Measurements from ENCODE around the gene LGR6. TPM values are rescaled to one million over a fixed set of nuclear protein-coding genes. Genes with fewer than 3 reads are reported as not detected.

LGR6 gene
- total RNA-seq, 1 donor from 2014 or later, result not detected

GRCh38 chr1:202324646-202325045 lies 131.0 kb downstream of the LGR6 start:
- no peak overlapping the region for H3K4me3 ChIP-seq (ENCODE audit: low read depth, low read length)
- no peak for FAIRE-seq
- no peak for DNase-seq (ENCODE audit: low read depth)
- no peaks in the 10 kb centered on the region for H3K36me3 ChIP-seq (ENCODE audit: control insufficient read depth, insufficient read depth, low read length)
- TF ChIP-seq CTCF (IDR thresholded peaks at IDR 0.05; ENCODE audit: insufficient read depth, low read length, severe bottlenecking), result no peak
- H3K27me3 ChIP-seq (ENCODE audit: control insufficient read depth, insufficient read depth, low read length), result no peaks in the 10 kb centered on the region

- DNase-seq (ENCODE audit: low read depth) (no peak), FAIRE-seq (no peak)
- H3K4me3 ChIP-seq (ENCODE audit: low read depth, low read length), result no peak overlapping the region
- H3K27me3 ChIP-seq (ENCODE audit: control insufficient read depth, insufficient read depth, low read length), result no peaks in the 10 kb centered on the region
- H3K36me3 ChIP-seq (ENCODE audit: control insufficient read depth, insufficient read depth, low read length), result peaks cover 2% of the 10 kb centered on the region
- TF ChIP-seq CTCF (IDR thresholded peaks at IDR 0.05; ENCODE audit: insufficient read depth, low read length, severe bottlenecking), result no peak
These were observed 136.3 kb downstream of the LGR6 start for GRCh38 chr1:202329891-202330290.

- DNase-seq (ENCODE audit: low read depth) (no peak), FAIRE-seq (no peak)
- H3K27me3 ChIP-seq (ENCODE audit: control insufficient read depth, insufficient read depth, low read length), result no peaks in the 10 kb centered on the region
- peaks cover 2% of the 10 kb centered on the region for H3K36me3 ChIP-seq (ENCODE audit: control insufficient read depth, insufficient read depth, low read length)
- H3K4me3 ChIP-seq (ENCODE audit: low read depth, low read length), result no peak overlapping the region
- no peak for TF ChIP-seq CTCF (IDR thresholded peaks at IDR 0.05; ENCODE audit: insufficient read depth, low read length, severe bottlenecking)
These were observed 140.3 kb downstream of the LGR6 start for GRCh38 chr1:202333861-202334260.

- no peaks in the 10 kb centered on the region for H3K36me3 ChIP-seq (ENCODE audit: control insufficient read depth, insufficient read depth, low read length)
- no peaks in the 10 kb centered on the region for H3K27me3 ChIP-seq (ENCODE audit: control insufficient read depth, insufficient read depth, low read length)
- H3K4me3 ChIP-seq (ENCODE audit: low read depth, low read length), result no peak overlapping the region
- peak; percentile 47 for DNase-seq (ENCODE audit: low read depth)
- no peak for FAIRE-seq
- TF ChIP-seq CTCF (IDR thresholded peaks at IDR 0.05; ENCODE audit: insufficient read depth, low read length, severe bottlenecking), result peak; percentile 58
These were observed 150.2 kb downstream of the LGR6 start for GRCh38 chr1:202343652-202344349.

GRCh38 chr1:202348005-202348508 lies 154.5 kb downstream of the LGR6 start:
- H3K36me3 ChIP-seq (ENCODE audit: control insufficient read depth, insufficient read depth, low read length), result no peaks in the 10 kb centered on the region
- no peak overlapping the region for H3K4me3 ChIP-seq (ENCODE audit: low read depth, low read length)
- FAIRE-seq (no peak), DNase-seq (ENCODE audit: low read depth) (no peak)
- H3K27me3 ChIP-seq (ENCODE audit: control insufficient read depth, insufficient read depth, low read length), result no peaks in the 10 kb centered on the region
- TF ChIP-seq CTCF (IDR thresholded peaks at IDR 0.05; ENCODE audit: insufficient read depth, low read length, severe bottlenecking), result no peak

Data from bronchial epithelial cell (primary cell).